Muscle of leg (tissue), 11 donors: ENCODE data around the gene TXNL4A. TPM values are rescaled to one million over a fixed set of nuclear protein-coding genes. Genes with fewer than 3 reads are reported as not detected.

Source experiments
- DNase-seq: peaks from one replicate; pipeline ENCODE4 v3.0.0; 2013
- H3K27ac ChIP-seq: one replicate; pipeline ENCODE4 v1.5.1; 2013; ENCODE audit warnings: mild to moderate bottlenecking, low read length, control low read depth
- H3K27me3 ChIP-seq: one replicate; pipeline ENCODE4 v1.6.1; 2013; ENCODE audit warnings: low read length; ENCODE audit not compliant: control insufficient read depth, insufficient read depth
- H3K36me3 ChIP-seq: one replicate; pipeline ENCODE4 v1.6.1; 2013; ENCODE audit warnings: low read length; ENCODE audit not compliant: control insufficient read depth, insufficient read depth
- H3K4me1 ChIP-seq: one replicate; pipeline ENCODE4 v1.6.1; 2013; ENCODE audit warnings: low read length; ENCODE audit not compliant: control insufficient read depth, insufficient read depth
- H3K4me3 ChIP-seq: one replicate; pipeline ENCODE4 v1.5.1; 2013; ENCODE audit warnings: low read length, control low read depth
- H3K9me3 ChIP-seq: replicated peaks from 2 replicates; pipeline ENCODE4 v1.6.1; 2013; ENCODE audit warnings: low read depth, low read length; ENCODE audit not compliant: control insufficient read depth
- WGBS: methylation state at CpG from one replicate; pipeline ENCODE4 v1.1.5; 2013; ENCODE audit warnings: missing lambda C conversion rate; ENCODE audit not compliant: insufficient coverage; 5-methylcytosine and 5-hydroxymethylcytosine counted together
- polyA plus RNA-seq, 8 donors: library from polyadenylated mRNA; unstranded; fragments of 120-200 nt; gene quantifications; one replicate each; pipeline versions ENCODE4 v1.2.1 to v1.2.3, GENCODE V29; 2013; ENCODE audit warnings: inconsistent platforms in 1 of 8, low replicate concordance in 1 of 8; ENCODE audit not compliant: insufficient read length in 8 of 8, insufficient read depth in 1 of 8
- total RNA-seq: library from RNA; stranded (reverse); fragments of 120-200 nt; gene quantifications from one replicate; pipeline ENCODE4 v1.2.4, GENCODE V29; 2013

TXNL4A gene
- total and polyA plus RNA-seq, 9 donors = 76.5 to 147 (median 94.1) TPM

DNA sequence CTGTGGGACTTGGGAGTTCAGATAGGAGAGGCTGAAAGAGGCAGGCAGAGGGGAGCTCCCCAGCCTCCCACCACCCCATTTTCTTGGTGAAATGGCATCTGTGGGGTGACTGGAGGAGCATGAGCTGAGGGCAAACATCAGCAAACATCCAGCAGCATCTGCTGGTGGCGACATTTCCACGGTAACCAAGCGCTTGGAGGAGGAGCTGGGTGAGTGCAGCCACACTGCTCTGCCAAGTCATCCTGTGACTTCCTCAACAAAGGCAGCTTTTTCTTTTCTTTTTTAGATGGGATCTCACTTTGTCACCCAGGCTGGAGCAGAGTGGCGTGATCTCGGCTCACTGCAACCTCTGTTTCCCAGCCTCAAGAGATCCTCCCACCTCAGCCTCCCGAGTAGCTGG is 5.6 kb downstream of the TXNL4A start:
- H3K27me3 ChIP-seq = no peaks in the 10 kb centered on the region
- no peaks in the 10 kb centered on the region for H3K9me3 ChIP-seq
- WGBS = 78% methylated on average over 3 of the region's 6 CpGs
- peaks cover 6% of the 10 kb centered on the region for H3K4me1 ChIP-seq
- DNase-seq = peak; percentile 21
- no peak overlapping the region for H3K27ac ChIP-seq
- H3K36me3 ChIP-seq = peaks cover 33% of the 10 kb centered on the region
- H3K4me3 ChIP-seq = no peak overlapping the region

GRCh38 chr18:79980585-79980984 is 7.8 kb downstream of the TXNL4A start:
- Histone ChIP-seq H3K27ac (no peak overlapping the region), H3K36me3 (peaks cover 44% of the 10 kb centered on the region), H3K27me3 (no peaks in the 10 kb centered on the region), H3K4me3 (no peak overlapping the region), H3K9me3 (no peaks in the 10 kb centered on the region), H3K4me1 (no peaks in the 10 kb centered on the region)
- WGBS = 82% methylated on average over 6 of the region's 13 CpGs
- no peak for DNase-seq

DNA sequence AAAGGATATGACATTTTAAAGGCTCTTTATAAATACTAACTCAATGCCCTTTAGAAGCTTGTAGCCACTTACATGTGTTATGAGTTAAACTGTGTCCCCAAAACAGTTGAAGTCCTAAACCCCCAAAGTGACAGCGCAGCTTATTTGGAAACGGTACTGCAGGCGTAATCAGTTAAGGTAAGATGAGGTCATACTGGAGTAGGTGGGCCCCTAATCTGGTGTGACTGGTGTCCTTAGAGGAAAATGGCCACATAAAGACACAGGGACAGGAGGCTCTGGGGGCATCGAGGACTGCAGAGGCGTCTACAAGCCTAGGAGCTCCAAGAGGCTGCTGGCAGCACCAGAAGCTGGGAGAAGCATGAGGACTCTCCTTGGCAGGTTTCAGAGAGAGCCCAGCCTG is 8.5 kb downstream of the TXNL4A start:
- Histone ChIP-seq H3K4me3 (no peak overlapping the region), H3K36me3 (peaks cover 46% of the 10 kb centered on the region), H3K9me3 (no peaks in the 10 kb centered on the region), H3K4me1 (no peaks in the 10 kb centered on the region), H3K27me3 (no peaks in the 10 kb centered on the region), H3K27ac (no peak overlapping the region)
- WGBS = 79% methylated on average over 5 of the region's 5 CpGs
- DNase-seq = no peak

DNA sequence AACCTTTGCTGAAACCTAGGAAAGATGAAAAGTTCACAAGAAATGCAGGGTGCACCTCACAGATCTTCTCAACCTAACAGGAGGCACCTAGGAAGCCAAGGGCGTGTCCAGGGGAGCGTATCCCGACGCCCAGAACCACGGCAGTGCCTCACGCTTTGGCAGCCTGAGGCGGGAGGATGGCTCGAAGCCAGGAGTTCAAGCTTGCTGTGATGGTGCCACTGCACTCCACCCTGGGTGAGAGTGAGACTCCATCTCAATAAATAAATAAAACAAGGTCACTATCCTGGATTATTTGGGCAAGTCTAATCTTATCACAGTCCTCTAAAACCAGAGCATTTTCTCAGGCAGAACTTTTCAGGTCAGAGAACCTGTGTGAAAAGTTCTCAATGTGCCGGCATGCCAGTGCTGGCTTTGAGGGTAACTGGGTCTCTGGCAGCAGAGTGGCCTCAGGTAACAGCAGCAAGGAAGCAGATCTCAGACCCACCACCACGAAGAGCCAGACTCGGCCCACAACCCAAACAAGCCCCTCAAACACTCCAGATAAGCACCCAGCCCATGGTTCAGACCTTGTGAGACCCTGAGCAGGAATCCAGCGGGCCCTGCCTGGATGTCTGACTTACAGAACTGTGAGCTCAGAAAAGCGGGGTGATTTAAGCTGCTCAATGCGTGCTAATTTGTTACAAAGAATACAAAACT is 12.2 kb downstream of the TXNL4A start:
- no peaks in the 10 kb centered on the region for H3K4me1 ChIP-seq
- DNase-seq = no peak
- H3K36me3 ChIP-seq = peaks cover 48% of the 10 kb centered on the region
- WGBS = 97% methylated on average over 4 of the region's 14 CpGs
- H3K27me3 ChIP-seq = no peaks in the 10 kb centered on the region
- no peak overlapping the region for H3K4me3 ChIP-seq
- H3K9me3 ChIP-seq = no peaks in the 10 kb centered on the region
- H3K27ac ChIP-seq = no peak overlapping the region

- Histone ChIP-seq H3K4me1 (no peaks in the 10 kb centered on the region), H3K36me3 (peaks cover 51% of the 10 kb centered on the region), H3K27me3 (no peaks in the 10 kb centered on the region), H3K9me3 (no peaks in the 10 kb centered on the region), H3K4me3 (no peak overlapping the region), H3K27ac (no peak overlapping the region)
- no peak for DNase-seq
- WGBS = 100% methylated on average over 2 of the region's 4 CpGs
Observed at GRCh38 chr18:79975043-79975442, 13.3 kb downstream of the TXNL4A start.

DNA sequence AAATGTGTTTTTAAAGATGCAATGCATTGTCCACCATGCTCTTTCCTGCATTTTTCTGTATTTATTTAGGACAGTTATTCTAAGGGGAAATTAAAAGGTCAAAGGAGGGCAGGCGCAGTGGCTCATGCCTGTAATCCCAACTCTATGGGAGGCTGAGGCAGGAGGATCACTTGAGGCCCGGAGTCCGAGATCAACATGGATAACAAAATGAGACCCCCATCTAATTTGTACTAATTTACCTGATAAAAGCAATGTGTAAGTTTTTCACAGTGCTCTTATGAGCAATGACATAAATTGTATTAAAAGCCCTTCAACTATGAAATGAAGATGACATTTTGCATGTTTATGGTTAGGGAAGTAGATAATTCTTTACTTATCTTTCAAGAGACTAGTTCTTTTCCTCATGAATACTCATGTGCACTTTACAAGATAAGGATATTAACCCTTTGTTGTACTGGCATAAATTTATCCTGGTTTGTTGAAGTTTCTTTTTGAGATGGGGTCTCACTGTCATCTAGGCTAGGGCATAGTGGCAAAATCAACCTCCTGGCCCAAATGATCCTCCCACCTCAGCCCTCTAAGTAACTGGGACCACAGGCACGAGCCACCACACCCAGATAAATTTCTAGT is 14.2 kb downstream of the TXNL4A start:
- Histone ChIP-seq H3K4me3 (no peak overlapping the region), H3K27me3 (no peaks in the 10 kb centered on the region), H3K4me1 (no peaks in the 10 kb centered on the region), H3K36me3 (peaks cover 48% of the 10 kb centered on the region), H3K9me3 (no peaks in the 10 kb centered on the region), H3K27ac (no peak overlapping the region)
- no peak for DNase-seq
- no CpG with 5 or more reads among the region's 4 CpGs for WGBS

- Histone ChIP-seq H3K36me3 (peaks cover 48% of the 10 kb centered on the region), H3K9me3 (no peaks in the 10 kb centered on the region), H3K27ac (no peak overlapping the region), H3K27me3 (no peaks in the 10 kb centered on the region), H3K4me1 (no peaks in the 10 kb centered on the region), H3K4me3 (no peak overlapping the region)
- DNase-seq = no peak
- WGBS = 93% methylated on average over 15 of the region's 16 CpGs
Observed at GRCh38 chr18:79973517-79973916, 14.8 kb downstream of the TXNL4A start.

DNA sequence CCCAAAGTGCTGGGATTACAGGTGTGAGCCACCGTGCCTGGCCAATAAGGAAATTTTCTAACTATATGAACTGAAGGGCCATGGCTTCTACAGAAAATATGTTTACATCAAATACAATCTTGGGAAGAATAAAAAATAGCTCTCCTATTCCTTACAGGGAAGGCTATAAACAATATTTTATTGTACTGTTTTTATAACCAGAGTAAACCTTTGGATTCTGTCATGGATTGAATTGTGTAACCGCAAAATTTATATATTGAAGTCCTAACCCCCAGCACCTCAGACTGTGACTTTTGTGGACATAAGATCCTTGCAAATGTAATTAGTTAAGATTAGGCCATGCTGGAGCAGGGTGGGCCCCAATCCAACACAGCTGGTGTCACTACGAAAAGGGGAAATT is 15.6 kb downstream of the TXNL4A start:
- Histone ChIP-seq H3K9me3 (no peaks in the 10 kb centered on the region), H3K4me1 (no peaks in the 10 kb centered on the region), H3K4me3 (no peak overlapping the region), H3K27ac (no peak overlapping the region), H3K36me3 (peaks cover 45% of the 10 kb centered on the region), H3K27me3 (no peaks in the 10 kb centered on the region)
- WGBS = 75% methylated on average over 1 of the region's 3 CpGs
- no peak for DNase-seq

GRCh38 chr18:79971986-79972385 is 16.4 kb downstream of the TXNL4A start:
- no peaks in the 10 kb centered on the region for H3K9me3 ChIP-seq
- H3K27me3 ChIP-seq = no peaks in the 10 kb centered on the region
- H3K4me3 ChIP-seq = no peak overlapping the region
- 83% methylated on average over 8 of the region's 9 CpGs for WGBS
- no peaks in the 10 kb centered on the region for H3K4me1 ChIP-seq
- no peak overlapping the region for H3K27ac ChIP-seq
- no peak for DNase-seq
- H3K36me3 ChIP-seq = peaks cover 44% of the 10 kb centered on the region

- H3K9me3 ChIP-seq = no peaks in the 10 kb centered on the region
- 92% methylated on average over 13 of the region's 17 CpGs for WGBS
- H3K4me1 ChIP-seq = no peaks in the 10 kb centered on the region
- no peak for DNase-seq
- H3K27ac ChIP-seq = no peak overlapping the region
- no peak overlapping the region for H3K4me3 ChIP-seq
- no peaks in the 10 kb centered on the region for H3K27me3 ChIP-seq
- H3K36me3 ChIP-seq = peaks cover 42% of the 10 kb centered on the region
Observed at GRCh38 chr18:79971211-79971952, 17.0 kb downstream of the TXNL4A start.
